SHP77 (cell line): Measurements from ENCODE around the gene BABAM1.
A peak's percentile ranks its signal among the peaks of the same experiment; 100 is the strongest.

Source experiments
- DNase-seq, 2 experiments: peaks; one replicate each; lab custom pipeline; 2025; lab: John Stamatoyannopoulos, UW

The BABAM1 gene

DNA sequence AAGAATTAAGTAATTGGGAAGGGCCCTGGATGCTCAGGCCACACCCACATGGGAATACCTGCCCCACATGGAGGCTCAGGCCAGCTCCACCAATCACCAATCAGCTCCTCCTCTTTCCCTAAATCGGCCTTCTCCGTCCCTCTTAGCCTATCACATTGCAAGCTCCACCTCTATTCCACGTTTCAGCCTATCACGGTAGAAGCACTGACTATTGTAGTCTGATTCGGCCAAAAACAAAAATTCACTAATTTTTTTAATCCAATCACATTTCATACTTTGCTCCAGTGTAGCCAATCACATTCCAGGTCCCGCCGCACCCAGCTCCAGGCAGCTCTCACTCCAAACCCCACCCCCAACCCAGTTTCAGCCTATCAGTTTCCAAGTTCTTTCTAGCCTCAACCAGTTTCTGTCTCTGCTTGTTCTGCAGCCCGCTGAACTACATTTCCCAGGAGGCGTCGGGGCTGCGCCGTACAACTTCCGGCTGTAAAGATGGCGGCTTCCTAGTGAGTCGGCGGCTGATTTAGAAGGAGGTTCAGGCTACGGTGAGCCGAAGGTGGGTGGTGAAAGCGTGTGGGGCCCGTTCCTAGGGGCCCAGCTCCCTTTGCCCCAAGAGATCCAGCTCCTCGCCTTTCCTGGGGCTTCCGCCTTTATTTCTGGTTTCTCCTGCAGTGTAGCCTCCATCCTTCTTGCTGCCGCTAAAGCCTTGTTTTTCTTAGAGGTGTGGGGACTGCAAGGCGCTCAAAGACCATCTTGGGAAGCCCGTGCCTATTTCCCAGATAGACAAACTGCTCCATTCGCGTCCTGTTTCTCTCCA, at the start of gene BABAM1:
Gene BABAM1, plus strand, starts transcription at position 469 of the 814 bp plus-strand sequence. CDS start 1,364 bp downstream, outside the sequence.
- peak; percentile 100 for DNase-seq

DNA sequence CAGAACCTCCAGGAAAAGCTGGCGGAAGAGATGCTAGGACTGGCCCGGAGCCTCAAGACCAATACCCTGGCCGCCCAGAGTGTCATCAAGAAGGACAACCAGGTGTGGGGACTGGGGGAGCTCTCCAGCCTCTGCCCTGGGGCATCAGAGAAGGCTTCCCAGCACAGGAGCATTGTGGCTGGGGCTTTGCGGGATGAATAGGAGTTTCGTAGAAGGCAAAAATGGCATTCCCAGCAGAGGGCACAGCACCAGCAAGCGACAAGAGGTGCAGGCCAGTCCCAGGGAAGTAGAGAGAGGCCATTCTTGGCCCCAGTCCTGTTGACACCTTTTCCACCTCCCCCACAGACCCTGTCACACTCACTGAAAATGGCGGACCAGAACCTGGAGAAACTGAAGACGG, 48.0 kb upstream of the BABAM1 start:
- no peak for DNase-seq

DNA sequence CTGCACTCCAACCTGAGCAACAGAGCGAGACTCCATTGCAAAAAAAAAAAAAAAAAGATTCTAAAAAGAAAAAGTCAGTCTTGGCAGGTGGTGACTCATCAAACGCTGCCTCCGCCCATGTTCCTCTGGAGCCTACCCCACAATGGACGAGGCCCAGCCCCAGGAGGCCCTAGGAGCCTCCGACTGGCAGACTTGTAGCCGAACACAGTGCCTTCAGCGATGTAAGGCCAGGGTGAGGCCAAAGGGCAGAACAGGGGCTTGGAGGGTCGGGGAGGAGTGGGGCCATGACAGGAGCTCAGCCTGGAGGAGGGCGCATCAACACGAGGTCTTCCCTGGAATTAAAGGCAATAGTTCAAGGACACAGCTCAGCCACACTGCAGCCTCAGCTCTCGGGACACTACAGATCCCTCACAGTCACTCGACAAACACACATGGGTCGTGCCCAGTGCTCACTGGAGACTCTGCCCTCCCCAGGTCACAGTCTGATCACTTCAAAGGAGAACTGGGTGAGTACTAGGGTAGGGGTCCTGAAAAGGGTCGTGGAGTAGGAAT, 47.0 kb upstream of the BABAM1 start:
- DNase-seq = no peak

DNA sequence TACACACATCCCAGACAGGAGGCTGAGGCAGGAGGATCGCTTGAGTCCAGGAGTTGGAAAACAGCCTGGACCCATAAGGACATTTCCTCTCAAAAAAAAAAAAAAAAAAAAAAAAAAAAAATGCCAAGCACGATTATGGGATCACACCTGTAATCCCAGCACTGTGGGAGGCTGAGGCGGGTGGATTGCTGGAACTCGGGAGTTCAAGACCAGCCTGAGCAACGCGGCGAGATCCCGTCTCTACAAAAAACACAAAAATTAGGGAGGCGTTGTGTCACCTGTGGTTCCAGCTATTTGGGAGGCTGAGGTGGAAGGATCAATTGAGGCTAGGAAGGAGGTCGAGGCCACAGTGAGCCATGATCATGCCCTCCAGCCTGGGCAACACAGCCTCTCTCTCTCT, 42.2 kb upstream of the BABAM1 start:
- DNase-seq = no peak

DNA sequence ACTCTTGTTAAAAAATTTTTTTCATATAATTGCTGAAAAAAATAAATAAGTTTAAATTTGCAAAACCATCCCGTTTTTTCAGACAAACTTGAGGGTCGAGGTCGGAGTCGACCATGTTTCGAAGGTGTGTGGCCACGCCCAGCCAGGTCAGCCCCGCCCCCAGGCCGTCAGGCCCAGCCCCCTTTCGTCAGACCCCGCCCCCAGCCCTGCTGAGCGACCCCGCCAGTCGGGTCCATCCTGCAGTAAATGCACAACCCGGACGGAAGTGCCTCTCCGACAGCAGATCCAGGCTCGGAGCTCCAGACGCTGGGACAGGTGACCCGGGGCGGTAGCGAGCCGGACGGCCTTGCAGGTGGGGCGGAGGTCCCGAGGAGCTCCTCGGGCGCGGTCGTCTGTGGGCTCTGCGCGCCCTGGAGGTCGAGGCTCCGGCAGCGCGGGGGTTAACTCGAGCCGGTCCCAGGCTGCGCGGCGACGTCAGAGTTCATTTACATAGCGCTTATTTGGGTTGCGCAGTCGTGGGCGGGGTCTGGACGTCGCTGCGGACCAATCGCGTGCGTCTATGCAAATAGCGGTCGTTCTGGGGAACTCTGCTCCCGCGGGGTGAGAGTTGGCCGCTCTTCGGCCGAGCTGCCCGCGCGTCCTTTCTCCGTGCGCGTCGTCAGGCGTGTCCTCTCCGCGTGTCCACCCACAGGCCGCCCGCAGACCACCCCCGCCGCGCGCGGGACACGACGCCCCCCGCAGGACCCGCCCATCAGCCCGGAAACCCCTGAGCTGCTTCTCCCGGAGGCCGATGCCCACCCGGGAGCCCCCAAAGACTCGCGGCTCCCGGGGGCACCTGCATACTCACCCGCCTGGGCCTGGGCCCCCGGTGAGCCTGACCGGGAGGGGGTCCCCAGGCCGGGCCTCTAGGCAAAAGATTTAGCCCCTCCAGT, 41.0 kb upstream of the BABAM1 start, which contains the start of gene OCEL1:
Gene OCEL1, plus strand, starts transcription at position 225 of the 932 bp plus-strand sequence. Its CDS starts 22 bp downstream, at position 247.
- DNase-seq = peak; percentile 96 to 97

DNA sequence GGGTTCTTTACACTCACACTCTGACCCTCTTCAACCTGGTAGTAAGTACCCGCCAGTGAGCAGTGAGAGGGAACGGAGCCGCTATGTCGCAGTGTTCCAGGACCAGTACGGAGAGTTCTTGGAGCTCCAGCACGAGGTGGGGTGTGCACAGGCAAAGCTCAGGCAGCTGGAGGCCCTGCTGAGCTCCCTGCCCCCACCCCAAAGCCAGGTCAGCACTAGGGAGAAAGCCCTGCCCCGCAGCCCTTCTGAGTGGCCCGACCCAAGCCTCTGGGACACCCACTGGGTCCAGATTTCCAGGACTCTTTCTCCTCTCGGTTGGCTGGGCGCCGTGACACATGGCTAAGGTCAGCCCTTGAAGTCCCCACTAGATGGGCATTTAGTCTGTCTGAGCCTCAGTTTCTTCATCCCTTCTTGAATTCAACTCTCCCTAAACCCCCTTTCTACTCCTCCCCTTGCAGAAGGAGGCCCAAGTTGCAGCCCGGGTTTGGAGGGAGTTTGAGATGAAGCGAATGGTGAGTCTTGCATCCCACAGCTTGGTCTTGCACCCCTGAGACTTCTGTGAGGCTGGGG, 39.4 kb upstream of the BABAM1 start:
- no peak for DNase-seq

DNA sequence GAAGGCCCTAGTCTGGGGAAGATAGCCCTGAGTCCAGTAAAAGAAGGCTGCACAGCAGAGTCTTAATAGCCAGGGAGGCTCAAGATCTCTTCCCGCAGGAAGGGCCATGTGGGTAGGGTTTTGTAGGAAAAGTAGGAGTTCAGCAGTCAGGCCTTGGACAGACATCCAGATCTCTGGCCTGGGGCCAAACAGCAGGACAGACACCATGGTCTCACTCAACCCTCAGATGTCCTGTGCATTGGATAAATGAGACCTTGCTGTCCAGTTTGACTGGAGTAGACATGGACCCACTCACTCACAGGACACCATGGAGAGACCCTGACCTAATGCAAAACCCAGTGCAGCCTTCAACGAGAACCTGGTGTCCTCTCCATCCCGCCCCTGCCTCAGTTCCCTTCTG, 37.4 kb upstream of the BABAM1 start:
- DNase-seq = no peak

DNA sequence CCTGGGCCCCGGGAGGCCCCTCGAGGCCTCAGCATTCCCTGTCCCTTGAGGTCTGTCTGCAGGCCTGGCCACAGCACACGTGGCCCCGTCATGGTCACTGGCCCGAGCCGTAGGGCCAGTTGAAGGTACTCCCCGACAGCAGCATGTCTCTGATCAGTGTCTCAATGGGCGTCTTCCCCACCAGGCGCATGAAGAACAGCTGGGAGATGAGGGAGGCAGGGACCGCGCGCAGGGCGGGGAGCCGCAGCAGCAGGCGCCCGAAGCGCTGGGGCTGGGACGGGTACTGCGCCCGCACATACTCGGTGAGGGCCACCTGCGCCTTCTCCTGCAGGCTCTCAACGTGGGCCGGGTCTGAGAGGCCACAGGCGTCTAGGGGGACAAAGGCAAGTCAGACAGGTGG, 35.0 kb upstream of the BABAM1 start:
- no peak for DNase-seq

DNA sequence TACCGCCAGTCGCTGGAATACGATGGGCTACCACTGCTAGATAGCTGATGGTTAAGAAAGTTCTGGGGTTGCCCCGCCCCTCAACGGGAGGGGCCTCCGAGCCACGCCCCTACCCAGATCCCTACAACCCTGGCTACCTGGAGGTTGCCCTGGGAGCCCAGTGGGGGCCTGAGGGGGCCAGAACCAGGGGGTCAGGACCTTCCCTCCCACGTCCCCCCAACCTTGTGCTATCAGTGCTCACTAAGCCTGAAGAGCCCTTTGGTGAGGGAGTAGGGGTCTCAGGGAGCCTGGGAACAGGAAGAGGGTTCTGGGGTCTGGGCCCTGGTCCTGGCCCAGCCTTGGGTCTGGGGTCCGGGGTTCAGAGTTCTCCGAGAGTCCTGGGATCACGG, 32.3 kb upstream of the BABAM1 start:
- peak in 1 of 2 experiments; percentile 20 for DNase-seq

DNA sequence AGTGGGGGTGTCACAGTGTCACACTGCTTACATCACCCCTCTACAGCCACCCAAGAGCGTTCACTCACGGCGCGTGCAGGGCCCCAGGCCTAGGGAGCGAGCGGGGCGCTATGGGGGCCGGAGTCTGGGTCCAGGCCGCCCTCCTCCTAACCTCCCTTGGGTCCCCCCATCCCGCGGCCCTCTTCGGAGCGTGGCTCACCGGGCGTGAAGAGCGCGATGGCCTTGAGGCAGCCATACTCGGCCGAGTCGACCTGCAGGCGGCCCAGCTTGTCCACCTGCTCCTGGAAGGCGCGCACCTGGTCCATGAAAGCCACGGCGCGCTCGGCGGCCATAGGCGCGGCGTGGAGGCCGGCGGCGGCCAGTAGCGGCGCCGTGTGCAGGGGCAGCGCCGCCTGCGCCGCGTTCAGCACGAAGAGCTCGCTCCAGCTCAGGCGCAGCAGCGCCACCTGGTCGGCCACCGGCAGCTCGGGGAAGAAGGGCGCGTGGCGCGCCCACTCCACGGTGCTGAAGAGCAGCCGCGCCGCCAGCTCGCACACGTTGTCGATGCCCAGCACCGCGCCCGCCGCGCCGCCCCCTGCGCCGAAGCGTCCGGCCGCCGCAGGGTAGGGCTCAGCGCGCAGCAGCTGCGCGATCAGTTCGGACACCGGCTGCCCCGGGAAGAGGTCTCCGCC, 31.8 kb upstream of the BABAM1 start:
- peak; percentile 38 to 68 for DNase-seq

DNA sequence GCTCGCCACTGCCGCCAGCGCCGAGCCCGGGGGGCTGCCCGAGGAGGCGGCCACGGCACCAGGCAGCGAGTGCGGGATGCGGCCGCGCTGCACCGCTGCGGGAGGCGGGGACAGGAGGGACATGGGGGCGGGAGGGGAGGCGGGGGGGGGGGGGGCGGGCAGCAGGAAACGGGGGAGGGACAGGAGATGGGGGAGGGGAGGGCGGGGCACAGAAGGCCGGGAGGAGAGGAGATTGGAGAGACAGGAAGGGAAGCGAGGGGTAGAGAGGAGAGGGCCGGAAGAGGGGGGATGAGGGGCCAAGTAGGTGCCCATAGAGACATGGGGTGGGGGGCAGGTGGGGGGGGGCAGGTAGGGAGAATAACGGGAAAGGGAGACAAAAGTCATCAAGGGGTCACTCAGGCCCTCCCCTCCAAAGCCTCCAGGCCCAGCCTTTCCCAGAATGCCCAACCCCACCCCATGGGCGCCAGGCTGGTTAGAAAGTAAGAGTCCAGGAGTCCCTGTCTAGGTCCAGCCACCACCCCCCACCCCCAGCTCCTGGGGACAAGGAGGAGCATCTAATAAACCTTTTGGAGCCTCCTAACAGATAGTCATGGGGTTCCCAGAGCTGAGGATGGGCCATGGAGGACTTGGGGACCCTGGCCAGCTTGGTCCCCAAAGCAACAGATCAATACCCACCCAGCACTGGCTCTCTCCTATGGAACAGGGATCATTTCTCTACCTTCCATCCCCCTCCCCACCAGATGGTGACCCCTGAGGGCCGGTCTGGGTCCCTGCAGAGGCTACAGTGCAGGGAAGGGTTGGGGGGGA, 31.1 kb upstream of the BABAM1 start:
- DNase-seq = peak; percentile 53 to 68

DNA sequence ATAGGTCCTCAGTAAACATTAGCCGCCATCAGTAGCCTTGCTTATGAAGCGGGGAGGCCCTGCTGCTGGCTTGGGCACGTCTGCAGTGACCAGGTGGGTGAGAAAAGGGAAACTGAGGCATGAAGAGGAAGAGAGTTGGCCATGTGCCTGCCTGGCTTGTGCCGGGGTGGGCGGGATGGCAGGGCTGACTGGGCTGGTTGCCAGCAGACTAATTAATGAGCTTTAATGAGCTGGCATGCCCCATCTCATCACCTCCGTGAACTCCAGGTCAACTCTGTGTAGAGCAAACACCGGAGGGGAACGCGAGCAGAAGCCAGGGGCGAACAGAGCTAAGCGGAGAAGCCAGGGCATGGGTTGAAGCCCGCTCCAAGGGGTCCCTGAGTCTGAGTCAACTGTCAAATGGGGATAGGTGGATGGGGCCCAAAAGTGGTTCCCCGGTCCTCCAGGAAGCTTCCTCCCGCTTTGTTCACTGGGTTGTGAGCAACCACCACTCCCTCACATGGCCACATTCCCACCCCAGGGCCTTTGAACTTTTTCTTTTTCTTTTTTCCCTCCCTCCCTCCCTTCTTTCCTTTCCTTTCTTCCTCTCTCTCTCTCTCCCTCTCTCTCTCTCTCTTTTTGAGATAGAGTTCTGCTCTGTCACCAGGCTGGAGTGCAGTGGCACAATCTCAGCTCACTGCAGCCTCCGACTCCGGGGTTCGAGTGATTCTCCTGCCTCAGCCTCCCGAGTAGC, 30.3 kb upstream of the BABAM1 start:
- DNase-seq = no peak

DNA sequence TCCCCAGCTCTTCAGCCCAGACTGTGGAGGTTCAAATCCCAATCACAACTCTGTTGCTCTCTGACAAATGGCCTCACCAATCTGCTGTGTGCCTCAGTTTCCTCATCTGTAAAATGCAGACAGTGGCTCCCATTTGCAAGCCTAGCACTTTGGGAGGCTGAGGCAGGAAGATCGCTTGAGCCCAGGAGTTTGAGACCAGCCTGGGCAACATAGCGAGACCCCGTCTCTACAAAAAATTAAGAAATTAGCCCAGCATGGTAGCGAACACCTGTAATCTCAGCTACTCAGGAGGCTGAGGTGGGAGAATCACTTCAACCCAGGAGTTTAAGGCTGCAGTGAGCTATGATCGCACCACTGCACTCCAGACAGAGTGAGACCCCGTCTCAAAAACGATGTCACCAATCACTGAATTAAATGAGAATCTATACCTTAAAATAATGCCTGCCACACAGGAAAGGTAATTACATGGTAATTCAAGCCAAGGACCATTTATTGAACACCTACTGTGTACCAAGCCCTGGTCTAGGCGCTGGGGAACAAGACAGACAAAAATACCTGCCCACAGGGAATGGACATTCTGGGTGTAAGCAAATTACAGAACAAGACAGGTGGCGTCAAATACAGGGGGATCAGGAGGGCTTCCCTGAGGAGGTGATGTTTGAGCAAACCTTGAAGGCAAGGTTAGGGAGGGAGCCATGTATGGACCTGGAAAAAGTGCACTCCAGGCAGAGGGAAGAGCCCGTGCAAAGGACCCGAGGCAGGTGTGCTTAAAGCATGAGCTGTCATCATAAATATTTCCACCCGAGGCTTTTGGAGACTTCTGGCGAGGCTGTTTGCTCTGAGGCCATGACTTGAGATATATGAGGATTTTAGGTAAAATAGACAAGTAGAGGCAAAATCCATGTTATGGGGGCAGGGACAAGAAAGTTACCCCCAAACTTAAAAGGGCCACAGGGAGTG, 29.2 kb upstream of the BABAM1 start:
- no peak for DNase-seq

DNA sequence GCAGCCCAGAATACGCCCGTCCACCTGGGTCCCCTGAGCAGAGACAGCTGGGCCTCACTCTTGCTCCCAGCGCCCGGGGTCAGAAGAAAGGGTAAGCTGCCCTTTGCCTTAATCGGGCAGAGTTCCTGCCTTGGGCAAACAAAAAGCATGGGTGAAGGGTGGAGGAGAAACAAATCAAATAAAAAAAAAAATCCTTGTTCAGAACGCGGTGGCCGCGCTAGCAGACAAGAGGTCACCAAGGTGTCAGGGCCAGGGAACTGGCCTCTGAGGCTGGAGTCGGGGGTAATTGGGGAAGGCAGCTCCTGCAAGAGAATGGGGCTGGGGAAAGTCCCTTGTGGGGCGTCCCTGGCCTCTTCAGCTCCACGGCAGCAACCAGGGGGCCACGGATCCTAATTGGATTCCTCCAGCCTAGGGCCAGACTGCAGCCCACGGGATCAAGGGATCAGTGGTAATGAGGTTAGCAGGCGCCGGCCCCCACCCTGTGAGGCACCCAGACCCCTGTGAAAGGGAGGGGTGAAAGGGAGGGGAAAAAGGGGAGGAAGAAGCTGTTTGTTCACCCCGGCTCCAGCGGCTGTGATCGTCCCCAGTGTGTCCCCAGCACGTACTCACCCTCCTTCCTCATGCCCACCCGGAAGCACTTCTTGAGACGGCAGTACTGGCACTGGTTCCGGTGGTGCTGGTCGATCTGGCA, 27.0 kb upstream of the BABAM1 start:
- no peak for DNase-seq

DNA sequence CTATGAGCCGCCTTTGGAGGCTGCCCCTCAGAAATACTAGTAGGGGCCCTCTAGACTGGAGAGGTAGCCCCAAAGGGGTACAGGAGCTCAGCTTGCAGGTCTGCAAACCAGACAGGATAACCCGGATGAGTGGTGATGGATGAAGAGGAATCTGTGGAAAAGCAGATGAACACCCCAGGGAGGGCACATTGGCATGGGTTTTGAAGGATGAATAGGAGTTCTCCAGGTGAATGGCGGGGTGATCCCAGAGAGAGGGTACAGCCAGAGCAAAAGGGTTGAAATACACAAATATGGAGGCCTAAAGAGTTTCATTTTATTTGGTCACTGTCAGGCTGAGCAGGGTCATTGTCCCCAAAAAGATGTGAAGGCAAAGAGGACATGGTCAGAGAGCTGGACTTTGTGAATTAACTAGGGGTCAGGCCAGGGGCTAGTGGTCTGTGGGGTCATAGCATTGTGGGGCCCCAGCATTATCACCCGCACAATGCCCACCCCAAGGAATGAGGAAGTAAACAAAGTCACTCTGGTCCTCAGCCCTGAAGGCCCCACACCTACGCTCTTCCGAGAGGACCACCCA, 26.3 kb upstream of the BABAM1 start:
- DNase-seq = no peak

DNA sequence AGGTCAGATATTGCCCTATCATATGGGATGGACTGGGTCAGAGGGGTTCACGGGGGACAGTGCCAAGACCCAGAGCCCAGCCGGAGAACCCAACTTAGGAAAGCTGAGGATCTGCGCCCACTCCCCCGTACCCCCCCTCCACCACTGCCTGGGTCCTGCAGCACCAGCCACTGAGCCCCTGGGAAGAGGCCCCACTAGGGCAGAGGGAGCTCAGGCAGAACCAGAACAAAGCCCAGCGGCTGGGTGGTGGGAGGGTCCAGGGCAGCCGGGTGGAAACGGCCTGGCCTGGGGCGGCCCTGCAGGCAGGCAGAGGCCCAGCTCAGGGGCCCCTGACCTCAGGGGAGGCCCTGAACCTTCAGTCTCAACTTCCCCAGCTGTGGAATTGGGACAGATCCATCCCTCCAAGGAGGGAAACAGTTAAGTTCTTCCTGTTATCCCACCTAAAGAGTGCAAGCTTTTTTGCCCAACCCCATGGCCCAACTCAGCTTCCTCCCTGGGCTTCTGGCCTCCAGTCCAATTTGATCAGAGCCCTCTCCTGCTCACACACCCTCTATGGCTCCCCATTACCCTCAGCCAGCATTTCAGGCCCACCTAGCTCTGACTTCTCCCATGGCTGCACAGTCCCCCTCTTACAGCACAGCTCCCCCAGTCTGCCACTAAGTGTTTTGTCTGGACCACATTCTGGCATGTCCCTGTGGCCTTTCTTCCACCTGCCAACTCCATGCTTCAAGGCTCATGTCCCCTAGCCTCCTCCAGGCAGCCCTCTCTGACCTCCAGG, 24.6 kb upstream of the BABAM1 start:
- no peak for DNase-seq

DNA sequence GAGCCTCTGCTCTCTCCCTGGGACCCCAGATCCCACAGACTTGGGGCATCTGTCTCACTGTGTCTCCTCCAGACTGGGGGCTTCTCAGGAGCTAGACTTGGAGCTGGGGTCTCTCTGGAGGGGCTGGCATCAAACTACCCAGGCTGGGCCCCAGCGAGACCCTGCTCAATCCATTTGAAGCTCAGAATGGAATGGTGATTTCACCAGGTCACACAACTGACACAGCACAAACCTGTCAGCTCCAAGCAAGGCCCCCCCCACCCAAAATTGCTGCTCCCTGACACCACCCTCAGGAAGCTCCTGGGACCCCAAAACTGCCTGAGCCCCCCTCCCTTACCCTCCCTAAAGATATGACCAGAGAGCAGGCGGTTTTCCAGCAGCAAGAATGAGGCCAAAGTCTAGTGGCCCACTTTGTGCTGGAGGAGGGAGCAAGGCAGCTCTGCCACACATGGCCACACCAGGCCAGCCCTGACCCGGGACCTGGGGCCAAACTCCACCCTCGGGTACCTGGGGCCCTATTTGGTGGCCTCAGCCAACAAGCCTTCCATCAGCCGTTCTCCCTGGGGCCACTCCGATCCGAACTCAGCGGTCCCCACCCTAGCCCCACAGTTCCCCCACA, 23.9 kb upstream of the BABAM1 start:
- no peak for DNase-seq
